GM21447 (cell line): ENCODE measurements around the gene AATK.

Experiments
- ATAC-seq: cut with Tn5 transposase; IDR thresholded peaks from one replicate; pipeline ENCODE4 v1.9.1; 2021; ENCODE audit not compliant: unreplicated experiment

AATK gene

GRCh38 chr17:81180836-81181810 is 15.1 kb upstream of the AATK start:
- ATAC-seq, result no peak

- ATAC-seq, result no peak
These were observed 13.8 kb upstream of the AATK start for GRCh38 chr17:81179861-81180260.

GRCh38 chr17:81179220-81179619 is 13.2 kb upstream of the AATK start:
- ATAC-seq, result no peak

- ATAC-seq, result no peak
These were observed 12.4 kb upstream of the AATK start for GRCh38 chr17:81178136-81179091.

GRCh38 chr17:81176666-81177065 is 10.6 kb upstream of the AATK start:
- no peak for ATAC-seq

- ATAC-seq, result no peak
These were observed 7.7 kb upstream of the AATK start for GRCh38 chr17:81173762-81174155.

GRCh38 chr17:81173052-81173761 is 7.2 kb upstream of the AATK start:
- no peak for ATAC-seq

- ATAC-seq, result no peak
These were observed 5.9 kb upstream of the AATK start for GRCh38 chr17:81171941-81172340.

- ATAC-seq, result no peak
These were observed 4.9 kb upstream of the AATK start for GRCh38 chr17:81170727-81171494.

- ATAC-seq, result no peak
These were observed 3.9 kb upstream of the AATK start for GRCh38 chr17:81169870-81170309.

GRCh38 chr17:81167638-81168037 is 1.6 kb upstream of the AATK start:
- no peak for ATAC-seq

- ATAC-seq, result no peak
These were observed 1.1 kb upstream of the AATK start for GRCh38 chr17:81167194-81167524.

- ATAC-seq, result no peak
These were observed 582 bp downstream of the AATK start, which contains the start of gene PVALEF for GRCh38 chr17:81165246-81166032. PVALEF (plus strand) TSS chr17:81165507; CDS start chr17:81181227, 15,720 bp downstream.

- ATAC-seq, result no peak
These were observed 1.4 kb downstream of the AATK start for GRCh38 chr17:81164371-81165245.

GRCh38 chr17:81163703-81164370 is 2.2 kb downstream of the AATK start:
- ATAC-seq, result no peak

GRCh38 chr17:81163051-81163695 is 2.8 kb downstream of the AATK start:
- no peak for ATAC-seq

GRCh38 chr17:81162491-81162890 is 3.5 kb downstream of the AATK start:
- ATAC-seq, result no peak
